ENCODE measurements around the gene C1orf146.
A peak's percentile ranks its signal among the peaks of the same experiment; 100 is the strongest.
"Not testable (repeated sequence)": the region's sequence is repeated elsewhere in the genome, so short reads cannot be mapped to it uniquely, and the experiment has no call there.

C1orf146 gene

DNA sequence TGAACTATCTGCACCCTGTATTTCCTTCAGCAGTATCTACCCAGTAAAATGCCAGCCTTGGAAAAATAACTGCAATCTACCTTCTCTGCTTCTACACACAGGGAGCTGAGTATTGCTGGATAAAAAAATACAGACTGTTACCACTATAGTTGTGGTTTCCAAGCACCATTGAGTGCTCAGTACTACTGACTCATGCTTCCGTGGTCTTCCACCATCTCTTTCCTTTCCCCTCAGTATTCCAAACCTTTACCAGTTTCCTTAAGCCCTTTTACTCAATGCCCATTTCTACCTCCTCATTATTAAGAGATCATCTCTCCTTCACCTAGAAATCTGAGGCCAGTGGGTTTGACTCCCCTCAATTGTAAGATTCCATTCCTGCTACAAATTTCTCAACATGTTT, 57.2 kb downstream of the C1orf146 start:
- no peak for DNase-seq (ENCODE audit: low spot score)

GRCh38 chr1:92276082-92276481, 58.4 kb downstream of the C1orf146 start:
- no peak for DNase-seq (ENCODE audit: low spot score)

- DNase-seq (ENCODE audit: low spot score): no peak
Observed at GRCh38 chr1:92277105-92277723, 59.5 kb downstream of the C1orf146 start.

- not testable (repeated sequence) for DNase-seq (ENCODE audit: low spot score)
Observed at GRCh38 chr1:92279781-92280180, 62.1 kb downstream of the C1orf146 start.

DNA sequence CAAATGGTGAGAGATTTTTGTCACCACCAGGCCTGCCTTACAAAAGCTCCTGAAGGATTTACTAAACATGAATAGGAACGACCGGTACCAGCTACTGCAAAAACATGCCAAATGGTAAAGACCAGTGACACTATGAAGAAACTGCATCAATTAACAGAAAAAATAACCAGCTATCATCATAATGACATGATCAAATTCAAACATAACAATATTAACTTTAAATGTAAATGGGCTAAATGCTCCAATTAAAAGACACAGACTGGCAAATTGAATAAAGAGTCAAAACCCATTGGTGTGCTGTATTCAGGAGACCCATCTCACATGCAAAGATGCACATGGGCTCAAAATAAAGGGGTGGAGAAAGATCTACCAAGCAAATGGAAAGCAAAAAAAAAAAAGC, 63.7 kb downstream of the C1orf146 start:
- not testable (repeated sequence) for DNase-seq (ENCODE audit: low spot score)

GRCh38 chr1:92291372-92291999, 73.8 kb downstream of the C1orf146 start:
- DNase-seq (ENCODE audit: low spot score): peak; percentile 23
